HEK293 (cell line): ENCODE data around the gene CDCP2.

Source experiments
- BCL11B ChIP-seq: fragments of 450-650 bp; formaldehyde crosslinking; IDR thresholded peaks from 2 replicates; pipeline ENCODE4 v1.5.1; 2016; ENCODE audit warnings: low read depth, missing biosample characterization, missing genetic modification characterization
- CTCF ChIP-seq: fragments of 450-650 bp; formaldehyde crosslinking; IDR thresholded peaks from 2 replicates; pipeline ENCODE4 v1.5.1; 2016; ENCODE audit warnings: missing biosample characterization, missing genetic modification characterization
- ZNF324 ChIP-seq: fragments of 450-650 bp; formaldehyde crosslinking; IDR thresholded peaks from 2 replicates; pipeline ENCODE4 v1.5.1; 2016; ENCODE audit warnings: missing biosample characterization, missing genetic modification characterization
- ZSCAN18 ChIP-seq: fragments of 450-650 bp; formaldehyde crosslinking; IDR thresholded peaks from 2 replicates; pipeline ENCODE4 v1.5.1; 2016; ENCODE audit warnings: missing biosample characterization, missing genetic modification characterization

GRCh38 chr1:54112705-54113368, 40.0 kb downstream of the CDCP2 start:
- no peak for TF ChIP-seq CTCF (tag by site-specific recombination)
- no peak for TF ChIP-seq BCL11B
- no peak for TF ChIP-seq ZNF324
- no peak for TF ChIP-seq ZSCAN18 (tag by site-specific recombination)
